NB4 (cell line): ENCODE measurements around the gene ZNF664.

Experiments
- MYC ChIP-seq: IDR thresholded peaks from 2 replicates; pipeline ENCODE4 v1.6.1; 2011; ENCODE audit warnings: low read depth, low read length
- POLR2A ChIP-seq: IDR thresholded peaks from 2 replicates; pipeline ENCODE4 v1.6.1; 2011; ENCODE audit warnings: mild to moderate bottlenecking; ENCODE audit not compliant: insufficient read length; ENCODE audit errors: extremely low read depth

DNA sequence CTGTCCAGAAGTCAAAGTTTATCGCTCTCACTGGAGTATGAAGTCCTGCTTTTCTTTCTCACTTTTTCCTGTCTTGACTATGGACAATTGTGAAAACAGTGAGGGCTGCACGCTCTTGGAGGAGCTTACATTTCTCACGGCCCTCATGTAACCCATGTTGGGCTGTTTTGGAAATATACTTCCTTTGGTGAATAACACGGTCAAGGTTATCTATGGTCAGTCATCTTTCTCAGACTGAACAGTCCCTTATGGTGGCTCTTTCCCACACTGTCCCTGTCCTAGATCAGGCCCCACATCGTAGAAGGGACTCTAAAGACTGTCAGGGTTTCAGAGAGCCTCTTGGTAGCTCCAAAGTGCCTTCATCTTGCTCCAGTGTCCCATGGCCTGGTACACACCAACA is 7.6 kb upstream of the ZNF664 start:
- TF ChIP-seq POLR2A (no peak), MYC (no peak)
